LNCAP (cell line): ENCODE data around the gene DAND5.

ENCODE experiments used
- TF ChIP-seq, protein P1 (sequence below): fragments of 450-650 bp; IDR thresholded peaks from 2 replicates; pipeline ENCODE4 v1.5.1; 2017; ENCODE audit warnings: mild to moderate bottlenecking

DAND5 gene

DNA sequence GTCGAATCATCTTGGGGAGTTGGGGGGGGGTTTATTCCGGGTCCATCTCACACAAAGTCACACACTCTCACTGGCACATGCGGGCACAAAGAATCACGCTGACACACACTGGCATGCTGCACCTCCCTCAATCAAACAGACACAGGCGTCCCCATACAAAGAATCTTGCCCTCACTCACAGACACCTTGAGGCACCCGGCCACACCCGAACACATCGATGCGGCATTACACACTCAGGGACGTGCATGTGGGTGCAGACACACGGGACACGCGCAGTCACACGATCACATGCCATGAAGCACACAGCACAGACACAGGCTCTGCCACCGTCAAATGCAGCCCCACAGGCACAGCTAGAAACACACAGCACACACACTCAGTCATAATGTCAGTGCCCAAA is 33.7 kb downstream of the DAND5 start:
- TF ChIP-seq, protein P1, sequence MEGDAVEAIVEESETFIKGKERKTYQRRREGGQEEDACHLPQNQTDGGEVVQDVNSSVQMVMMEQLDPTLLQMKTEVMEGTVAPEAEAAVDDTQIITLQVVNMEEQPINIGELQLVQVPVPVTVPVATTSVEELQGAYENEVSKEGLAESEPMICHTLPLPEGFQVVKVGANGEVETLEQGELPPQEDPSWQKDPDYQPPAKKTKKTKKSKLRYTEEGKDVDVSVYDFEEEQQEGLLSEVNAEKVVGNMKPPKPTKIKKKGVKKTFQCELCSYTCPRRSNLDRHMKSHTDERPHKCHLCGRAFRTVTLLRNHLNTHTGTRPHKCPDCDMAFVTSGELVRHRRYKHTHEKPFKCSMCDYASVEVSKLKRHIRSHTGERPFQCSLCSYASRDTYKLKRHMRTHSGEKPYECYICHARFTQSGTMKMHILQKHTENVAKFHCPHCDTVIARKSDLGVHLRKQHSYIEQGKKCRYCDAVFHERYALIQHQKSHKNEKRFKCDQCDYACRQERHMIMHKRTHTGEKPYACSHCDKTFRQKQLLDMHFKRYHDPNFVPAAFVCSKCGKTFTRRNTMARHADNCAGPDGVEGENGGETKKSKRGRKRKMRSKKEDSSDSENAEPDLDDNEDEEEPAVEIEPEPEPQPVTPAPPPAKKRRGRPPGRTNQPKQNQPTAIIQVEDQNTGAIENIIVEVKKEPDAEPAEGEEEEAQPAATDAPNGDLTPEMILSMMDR = no peak

DNA sequence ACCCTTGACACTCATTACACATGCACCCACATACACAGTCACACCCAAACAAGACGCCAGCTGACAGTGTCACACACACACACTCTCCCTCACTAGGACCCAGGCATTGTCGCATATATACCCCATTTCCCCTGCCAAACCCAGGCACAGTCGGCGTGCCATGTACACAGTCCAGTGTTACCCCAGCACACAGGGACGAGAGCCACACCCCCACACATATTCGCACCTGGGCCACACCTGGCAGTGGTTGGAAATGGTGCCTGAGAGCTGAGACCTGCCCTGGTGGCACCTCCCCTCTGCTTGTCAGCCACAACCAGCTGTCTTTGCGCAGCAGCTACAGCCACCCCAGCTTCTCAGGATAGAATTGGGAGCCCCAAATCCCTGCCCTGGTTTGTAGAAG is 34.9 kb downstream of the DAND5 start:
- TF ChIP-seq, protein P1 = no peak

DNA sequence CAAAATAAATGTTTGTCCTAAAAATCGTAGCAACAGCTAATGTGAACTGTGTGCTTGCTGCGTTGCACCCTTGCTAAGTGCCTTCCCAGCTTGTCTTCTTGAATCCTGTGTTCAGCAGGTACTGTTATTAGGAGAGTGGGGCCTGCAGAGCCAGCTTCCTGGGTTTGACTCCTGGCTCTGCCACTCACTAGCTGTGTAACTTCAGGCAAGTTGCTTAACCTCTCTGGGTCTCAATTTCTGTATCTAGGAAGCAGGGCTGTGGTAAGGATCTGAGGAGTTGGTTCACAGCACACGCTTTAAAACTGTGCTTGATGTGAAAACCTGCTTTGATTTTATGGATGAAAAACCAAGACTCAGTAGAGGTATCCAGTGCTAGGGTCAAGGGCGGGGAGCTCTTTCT is 35.9 kb downstream of the DAND5 start:
- TF ChIP-seq, protein P1 = no peak

DNA sequence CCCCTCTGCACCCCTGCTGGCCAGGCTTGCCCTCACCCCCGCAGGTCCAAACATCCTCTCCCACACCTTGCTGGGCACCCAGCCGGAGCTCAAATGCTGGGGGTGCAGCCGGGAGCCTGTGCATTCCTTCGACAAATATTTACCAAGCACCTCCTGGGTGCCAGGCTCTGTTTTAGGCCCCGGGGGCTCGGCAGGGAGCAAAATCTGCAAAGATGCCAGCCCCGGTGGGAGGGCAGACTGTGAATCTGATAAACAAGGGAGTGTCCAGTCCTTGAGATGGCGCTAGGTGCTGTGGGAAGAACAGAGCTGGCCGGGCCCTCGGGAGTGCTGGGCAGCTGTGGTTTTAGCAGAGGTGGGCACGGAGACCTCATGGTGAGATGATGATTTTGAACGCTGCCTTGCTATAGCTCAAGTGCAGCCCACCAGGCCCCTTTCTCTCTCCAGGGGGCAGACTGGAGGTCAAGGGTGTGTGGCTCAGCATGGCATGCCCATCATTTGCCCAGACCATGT is 36.5 kb downstream of the DAND5 start:
- TF ChIP-seq, protein P1 = peak; percentile 29; the same call in 1 of the 2 replicates

DNA sequence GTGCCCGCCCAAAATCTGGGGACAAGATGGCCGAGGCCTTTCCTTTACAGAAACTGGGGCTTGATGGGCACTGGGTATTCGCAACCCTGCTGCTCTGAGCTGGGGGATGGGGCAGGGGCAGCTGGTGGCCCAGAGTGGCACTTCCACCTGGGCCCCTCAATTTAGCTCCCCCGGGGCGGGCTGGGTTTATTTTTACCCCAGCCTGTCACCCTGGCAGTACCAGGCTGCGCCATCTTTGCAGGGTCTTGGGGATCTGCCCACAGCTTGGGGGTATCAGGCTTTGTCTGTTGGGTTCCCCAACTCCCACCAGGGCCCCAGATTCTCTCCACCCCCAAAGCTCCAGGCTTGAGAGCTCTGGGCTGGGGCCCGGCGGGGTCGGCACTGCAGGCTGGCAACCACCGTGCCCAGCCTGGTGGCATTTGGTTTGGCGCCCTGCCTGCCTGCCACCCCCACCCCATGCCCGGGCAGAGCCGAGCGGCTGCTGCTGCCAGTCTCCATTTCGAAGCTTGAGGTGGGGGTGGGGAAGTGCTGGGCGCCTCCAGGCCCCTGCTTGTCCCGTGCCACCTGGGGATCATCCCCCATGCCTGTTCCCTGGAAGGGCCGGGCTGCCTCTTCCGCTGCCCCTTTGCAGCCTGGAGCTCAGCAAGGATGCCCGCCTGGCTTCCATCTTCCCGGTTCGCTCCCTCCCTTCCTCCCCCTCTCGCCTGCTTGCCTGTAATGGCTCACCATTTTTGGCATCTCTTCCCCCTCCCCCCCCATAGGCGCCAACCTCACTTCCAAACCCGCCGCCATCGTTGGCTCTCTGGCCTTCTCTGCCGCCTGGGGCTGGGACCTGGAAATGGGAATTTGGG is 37.3 kb downstream of the DAND5 start:
- TF ChIP-seq, protein P1 = no peak

DNA sequence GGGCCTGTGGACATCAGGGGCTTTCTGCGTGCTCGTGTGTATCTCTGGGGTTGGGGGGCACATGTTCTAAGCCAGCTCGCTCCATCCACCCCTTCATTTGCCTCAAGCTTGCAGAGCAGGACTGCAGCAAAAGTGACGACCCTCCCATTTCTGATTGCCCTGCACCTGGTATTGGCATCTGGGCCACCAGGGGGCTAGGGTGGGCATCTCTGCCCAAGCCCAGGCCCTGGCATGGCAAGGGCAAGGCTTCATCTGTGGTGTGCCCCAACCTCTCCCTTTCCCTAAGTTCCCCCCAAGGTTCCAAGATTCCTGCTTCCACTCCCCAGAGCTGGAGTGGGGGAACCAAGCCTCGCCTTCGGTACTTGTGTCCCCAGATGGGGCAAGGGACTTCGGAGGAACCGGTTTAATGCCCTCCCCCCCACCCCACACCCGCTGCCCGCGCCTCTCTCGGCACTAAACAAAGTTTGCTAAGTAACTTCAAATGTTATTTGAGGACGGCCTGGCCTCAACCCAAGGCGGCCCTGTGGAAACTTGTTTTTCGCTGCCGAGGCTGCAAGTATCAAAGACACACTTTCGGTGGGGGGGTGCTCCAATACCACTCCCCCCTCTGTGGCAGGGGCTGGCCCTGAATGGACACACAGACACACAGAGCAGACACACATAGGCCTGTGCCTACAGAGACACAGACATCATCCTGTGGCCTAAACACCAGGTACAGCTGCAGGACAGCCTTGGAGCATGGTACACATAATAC is 38.1 kb downstream of the DAND5 start:
- TF ChIP-seq, protein P1 = no peak

DNA sequence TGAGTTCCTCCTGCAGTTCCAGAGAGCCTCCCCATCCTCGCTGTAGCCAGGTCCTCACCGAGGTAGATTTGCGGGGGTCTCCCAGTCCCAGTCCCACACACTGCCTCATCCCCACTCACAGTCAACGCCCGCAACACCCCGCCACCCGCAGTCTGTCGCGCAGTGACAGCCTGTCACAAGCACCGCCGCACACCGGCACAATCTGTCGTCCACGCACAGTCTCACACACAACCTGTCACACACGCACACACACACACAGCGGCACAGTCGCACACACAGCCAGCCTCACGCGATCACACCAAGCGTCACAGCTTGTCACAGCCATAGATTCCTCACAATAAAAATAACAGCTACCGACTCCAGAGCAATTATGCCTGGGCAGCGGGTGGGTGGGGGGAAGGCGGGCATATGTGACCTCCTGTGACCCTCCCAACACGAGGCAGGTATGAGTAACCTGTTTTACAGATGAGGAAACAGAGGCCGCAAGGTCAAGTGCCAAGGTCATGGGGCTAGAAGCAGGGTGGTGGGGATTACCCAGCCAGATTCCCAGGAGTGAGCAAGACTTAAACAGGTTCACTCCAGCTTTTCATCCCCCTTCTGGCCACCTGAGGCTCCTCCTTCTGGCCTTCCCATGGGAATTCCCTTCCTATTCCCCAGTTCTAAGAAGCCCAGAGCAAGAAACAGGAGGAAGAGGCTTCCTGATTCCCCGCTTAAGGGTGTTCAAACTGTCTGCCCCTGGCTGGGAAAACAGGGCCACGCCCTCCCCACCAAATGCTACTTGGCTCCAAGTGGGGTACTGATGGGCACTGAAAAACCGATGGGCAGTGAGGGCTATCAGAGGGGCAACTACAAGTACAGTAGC is 39.8 kb downstream of the DAND5 start:
- TF ChIP-seq, protein P1 = no peak
